NOMO-1 (cell line): ENCODE results near the gene CHN2.
"Not testable (repeated sequence)": the region's sequence is repeated elsewhere in the genome, so short reads cannot be mapped to it uniquely, and the experiment has no call there.

Experiments used
- DNase-seq, 2 experiments: peaks; one replicate each; lab custom pipeline; 2025; ENCODE audit not compliant: unreplicated experiment in 2 of 2; lab: John Stamatoyannopoulos, UW

The CHN2 gene

DNA sequence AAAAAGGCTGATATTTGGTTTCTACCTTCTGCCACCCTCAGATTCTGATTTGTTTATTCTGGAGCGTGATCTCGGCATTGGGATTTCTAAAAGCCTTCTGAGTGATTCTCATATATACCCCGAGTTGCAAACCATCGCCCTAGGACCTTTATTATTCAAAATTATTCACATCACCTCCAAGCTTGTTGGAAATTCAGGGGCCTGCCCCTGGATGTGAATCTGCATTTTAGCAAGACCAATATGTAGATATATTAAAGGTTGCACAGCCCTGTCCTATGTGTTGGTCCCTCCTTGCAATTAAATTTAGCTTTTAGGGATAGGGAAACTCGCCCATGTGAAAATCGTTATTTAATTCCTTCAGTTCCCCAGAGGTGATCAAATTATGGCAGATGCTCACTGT is 9.0 kb upstream of the CHN2 start:
- no peak for DNase-seq

- DNase-seq, result peak; percentile 10 to 13
Measured at GRCh38 chr7:29189743-29190201, 4.8 kb upstream of the CHN2 start.

DNA sequence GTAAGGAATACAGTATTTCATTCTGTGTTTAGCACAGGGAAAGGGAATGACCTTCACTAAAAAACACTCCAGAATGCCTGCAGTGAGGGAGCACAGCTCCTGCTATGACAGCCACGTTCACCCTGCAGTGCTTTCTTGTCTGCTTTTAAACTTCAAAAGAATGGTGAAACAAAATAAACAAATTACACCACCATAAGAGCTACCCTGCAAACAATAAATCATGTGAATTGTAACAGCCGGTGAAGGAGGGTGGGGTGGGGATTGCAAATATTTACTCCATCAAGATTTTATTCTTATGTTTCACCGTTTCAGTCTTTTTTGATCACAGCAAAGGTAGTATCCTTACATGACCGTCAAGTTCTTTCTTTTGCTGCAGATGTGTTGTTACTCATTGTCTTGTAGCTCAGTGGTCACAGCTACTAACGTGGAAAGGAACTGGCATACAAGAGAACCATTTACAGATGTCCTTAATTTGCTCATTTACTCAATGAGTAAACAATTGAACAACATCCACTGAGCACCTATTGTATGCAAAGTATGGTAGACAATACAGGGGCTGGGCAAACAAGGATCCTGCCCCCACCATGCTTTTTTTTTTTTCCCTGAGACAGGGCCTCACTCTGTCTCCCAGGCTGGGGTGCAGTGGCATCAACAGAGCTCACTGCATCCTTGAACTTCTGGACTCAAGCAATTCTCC is 4.1 kb upstream of the CHN2 start:
- DNase-seq, result no peak

DNA sequence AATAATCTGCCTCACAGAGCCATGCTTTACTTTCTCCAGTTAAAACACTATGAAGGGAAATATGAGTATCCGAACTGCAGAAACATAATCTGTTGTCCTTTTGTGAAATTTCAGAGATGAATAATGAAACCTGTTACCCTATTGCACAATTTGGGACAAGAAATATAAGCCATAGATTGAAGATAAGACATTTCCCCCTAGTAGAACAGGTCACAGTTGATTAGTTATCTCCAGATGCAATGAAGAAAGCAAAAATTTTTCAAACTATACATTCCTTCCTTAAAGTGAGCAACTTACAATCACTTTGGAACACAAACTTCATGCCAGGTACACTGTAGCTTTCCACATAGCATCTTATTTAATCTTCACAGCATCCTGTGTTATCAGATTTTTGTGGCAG is 2.3 kb upstream of the CHN2 start:
- DNase-seq, result no peak

DNA sequence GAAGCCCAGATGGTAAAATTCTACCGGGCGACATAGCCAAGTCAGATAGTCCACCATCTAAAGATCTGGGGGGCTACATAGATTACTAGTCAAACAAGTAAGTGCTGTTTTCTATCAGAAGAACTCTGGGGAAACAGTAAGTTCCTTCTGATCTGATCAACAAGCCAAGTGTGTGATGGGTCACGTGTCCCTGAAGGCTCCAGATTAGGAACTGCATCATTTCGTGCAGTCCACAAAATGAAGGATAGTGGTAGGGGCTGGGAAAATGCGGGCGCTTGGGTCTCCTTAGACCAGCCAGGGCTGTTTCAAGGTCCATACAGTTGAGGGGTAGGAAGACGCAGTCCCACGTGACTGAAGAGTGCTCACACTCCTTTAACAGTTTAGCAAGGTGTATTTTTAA is 1.8 kb upstream of the CHN2 start:
- DNase-seq, result no peak

DNA sequence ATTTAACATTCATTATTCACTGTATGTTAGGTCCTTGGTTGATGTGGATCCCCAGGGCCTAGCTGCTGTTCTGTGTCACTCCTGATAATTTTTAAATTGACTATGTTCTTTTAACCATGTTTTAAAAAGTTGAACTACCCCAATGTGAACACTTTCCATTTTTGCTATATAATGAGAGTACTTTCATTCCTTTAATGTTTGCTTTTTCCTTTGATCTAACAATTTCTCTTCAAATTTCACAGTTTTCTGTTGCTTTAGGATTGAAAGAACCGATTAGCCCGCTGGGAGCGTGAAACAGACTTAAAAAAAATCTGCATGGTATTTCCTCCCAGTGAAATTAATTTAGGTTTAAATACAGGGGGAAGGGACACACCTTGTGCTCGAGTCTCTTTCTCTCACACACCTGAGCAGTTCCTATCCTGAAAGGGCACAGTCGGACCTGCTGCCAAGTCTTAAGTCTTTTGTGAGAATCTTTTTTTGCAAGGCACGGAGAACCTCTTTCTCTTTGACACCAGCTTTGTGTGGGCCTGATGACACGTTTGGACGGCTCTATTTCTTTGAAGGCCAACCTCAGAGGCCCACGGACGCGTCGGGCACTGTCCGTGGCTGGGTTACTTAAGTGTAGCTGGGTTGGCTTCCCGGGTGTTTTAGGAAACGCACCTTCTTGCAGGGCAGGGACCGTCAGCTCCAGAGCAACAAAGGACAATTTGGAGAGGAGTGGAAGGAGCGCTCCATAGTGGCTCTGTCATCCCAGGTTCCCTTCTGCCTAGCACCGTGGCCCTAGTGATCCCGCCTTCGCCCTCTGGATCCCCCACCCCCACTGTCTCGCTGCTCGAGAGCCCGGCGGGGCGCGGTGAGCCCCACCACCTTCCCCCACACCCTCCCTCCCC is 1.0 kb upstream of the CHN2 start:
- DNase-seq, result no peak

DNA sequence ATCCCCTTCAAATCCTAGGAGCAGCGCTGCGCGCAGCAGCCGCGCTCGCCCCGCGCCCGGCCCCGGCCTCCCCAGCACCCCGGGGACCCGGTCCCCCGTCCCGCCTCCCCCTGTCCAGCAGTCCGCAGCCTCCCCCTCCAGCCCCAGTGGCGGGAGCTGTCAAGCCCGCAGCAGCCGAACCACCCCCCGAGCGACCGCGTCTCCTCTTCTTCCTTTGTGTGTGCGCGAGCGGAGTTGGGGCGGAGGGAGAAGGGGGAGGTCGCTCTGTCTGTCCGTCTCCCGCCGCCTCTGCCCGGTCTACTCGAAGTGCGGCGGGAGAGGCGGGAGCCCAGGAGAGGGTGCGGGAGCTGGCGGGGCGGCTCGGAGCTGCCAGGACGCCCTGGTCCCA is 375 bp upstream of the CHN2 start:
- DNase-seq, result no peak

- no peak for DNase-seq
Measured at GRCh38 chr7:29196191-29196590, 1.6 kb downstream of the CHN2 start.

DNA sequence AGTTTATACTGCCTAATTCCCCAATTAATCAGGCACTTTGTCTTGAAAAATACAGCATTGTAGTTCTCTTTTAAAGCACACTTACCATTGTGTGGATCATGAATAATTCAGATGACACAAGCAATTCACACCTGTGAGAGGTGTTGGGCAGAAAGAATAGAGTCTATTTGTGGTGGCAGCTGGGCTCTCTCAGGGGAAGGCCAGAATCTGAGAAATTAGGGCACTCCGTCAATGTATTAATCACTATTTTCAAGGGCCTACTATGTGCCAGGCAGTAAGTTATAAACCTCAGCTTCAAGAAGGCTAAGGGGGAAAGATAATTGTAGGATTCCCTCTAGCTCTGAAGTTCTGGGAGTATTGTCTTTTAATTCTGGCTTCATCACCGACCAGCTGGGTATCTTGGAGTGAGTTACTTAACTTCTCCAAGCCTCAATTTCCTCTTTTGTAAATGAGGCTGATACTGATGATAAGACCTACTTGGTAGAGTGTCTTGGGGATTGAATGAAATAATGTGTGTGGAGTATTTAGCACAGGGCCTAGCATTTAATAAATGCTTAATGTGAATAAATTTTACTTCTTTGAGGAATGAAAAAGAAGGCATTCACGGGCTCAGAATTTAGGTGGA is 2.5 kb downstream of the CHN2 start:
- DNase-seq, result peak in 1 of 2 experiments; percentile 10

DNA sequence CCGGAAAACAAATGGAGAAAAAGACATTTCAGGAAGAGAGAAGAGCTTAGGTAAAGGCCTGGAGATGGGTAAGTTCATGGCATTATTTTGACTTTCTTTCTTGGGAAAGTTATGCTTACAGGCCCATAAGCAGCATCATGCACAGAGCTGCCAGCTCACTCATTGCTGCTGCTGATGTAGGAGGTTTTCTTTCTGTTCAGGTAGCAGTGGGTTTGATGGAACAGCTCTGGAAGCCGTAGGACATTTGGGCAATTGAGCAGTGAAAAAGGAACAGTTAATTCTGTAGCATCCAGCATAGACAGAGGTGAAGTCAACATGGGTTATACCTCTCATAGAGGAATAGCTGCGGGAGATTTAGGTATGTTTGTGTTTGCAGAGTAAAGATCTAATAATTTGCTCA is 3.3 kb downstream of the CHN2 start:
- DNase-seq, result no peak

DNA sequence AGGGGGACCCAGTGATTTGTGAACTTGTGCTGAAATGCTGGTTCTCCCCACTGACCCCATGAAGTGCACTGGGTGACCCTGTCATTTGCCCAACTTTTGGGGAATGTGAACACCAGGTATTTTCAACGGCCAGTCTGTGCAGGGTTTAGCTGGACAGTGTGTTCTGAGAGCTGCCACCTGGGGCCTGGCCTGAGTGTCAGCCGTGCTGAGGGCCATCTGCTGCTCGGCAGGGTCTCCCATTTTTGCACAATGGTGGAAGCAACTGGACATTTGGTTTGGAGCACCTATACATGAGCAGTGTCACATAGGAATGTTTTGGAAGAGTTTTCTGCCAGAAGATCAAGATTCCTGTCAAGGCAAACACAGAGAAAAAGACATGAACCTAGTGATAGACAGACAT is 5.2 kb downstream of the CHN2 start:
- no peak for DNase-seq

DNA sequence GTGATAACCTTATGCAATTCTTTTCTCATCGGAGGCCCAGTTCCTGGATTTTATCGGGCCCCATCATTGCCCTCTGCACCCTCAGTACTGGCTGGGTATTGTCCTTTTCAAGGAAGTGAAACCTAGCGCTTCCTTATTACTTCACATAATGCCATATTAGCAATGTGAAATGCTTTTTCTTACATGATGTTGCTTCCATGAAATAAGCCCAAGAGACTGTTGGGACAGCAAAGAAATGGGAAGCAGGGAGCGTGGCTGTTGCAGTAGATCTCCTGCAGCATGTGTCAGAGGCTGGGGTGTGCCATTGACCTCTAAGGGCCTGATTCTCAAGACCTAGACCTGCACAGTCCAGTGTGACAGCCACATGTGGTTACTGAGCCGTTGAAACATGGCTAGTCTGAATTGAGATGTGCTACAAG is 8.1 kb downstream of the CHN2 start:
- DNase-seq, result peak; percentile 89 to 96

DNA sequence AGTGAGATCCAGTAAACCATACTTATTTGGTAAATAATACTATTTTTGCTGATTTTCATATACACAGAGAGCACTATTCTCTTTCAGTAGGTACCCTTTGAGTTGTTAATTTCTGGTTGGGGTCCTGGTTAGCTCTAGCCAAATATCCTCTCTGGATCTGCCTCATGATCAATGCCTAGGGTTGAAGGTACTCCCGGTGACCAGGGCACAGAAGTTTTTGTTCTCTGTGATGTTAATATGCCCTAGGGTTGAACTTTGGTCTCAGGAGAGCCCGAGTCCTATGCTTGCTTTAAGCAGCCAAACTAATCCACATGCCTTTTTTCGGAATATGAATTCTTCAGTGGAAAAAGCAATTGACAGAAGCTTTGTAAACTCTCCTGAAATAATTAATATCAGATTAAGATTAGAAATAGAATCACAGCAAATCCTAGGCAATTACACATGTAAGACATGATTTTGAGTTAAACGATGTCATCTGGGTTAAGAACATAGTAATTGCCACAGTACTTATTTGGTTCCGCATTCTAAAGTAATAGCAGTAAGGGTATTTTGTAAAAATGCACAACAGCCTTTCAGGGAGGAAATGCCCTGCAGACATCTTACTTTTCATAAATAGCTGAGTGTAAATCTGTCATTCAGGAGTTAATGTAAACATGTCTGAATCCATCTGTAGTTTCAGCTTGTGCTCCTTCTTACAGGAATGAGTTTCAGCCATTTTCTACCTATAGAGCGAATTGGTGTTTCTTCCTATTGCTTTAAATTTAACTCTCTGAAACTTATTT is 10.1 kb downstream of the CHN2 start:
- DNase-seq, result peak; percentile 69 to 82

DNA sequence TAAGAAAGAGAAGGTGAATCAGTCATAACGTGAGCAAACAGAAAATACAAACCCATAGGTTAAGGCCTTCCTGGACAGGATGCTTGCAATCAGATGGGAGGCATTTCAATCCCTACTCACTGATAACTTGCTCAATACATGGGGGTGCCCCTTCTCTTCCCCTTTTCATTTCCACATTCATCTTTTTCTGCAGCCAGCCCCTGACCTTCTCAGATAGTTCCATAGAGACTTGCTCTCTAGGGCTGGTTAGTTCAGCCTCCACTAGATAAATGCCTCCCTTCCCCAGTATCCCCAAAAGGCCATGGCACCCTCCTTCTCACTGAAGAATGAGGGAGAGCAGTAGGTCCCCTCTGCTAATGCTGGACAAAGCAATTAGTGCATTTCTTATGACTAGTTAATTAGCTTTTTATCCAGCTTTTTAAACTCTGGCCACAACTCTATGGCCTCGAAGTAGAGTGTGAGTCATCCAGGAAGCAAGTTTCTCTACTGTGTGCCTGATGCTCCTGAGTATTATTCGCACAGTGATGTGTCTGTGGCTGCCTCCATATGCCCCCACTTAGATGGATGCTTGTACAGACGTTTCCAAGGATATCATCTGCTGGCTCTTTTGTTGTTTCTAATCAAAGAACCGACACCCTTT is 12.7 kb downstream of the CHN2 start:
- peak; percentile 44 to 68 for DNase-seq

GRCh38 chr7:29208410-29209250 is 14.1 kb downstream of the CHN2 start:
- DNase-seq, result no peak

DNA sequence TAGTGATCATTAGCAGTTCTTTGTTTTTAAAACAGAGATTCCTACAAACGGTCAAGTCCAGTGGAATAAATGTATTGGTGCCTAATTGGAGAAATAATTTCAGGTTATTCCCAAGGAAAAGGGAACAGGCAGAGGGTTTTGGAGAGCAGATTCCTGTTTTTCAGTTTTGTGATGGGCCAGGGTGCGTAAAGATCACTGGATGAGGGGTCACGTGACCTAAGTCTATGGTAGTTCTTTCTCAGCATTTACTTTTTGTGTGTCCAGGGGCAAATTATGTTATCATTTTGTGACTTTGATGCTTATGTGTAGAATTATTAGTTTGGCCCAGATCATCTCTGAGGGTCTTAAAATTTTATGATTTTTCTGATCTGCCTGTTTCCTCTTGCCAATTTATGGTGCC is 15.2 kb downstream of the CHN2 start:
- DNase-seq, result no peak

- DNase-seq, result not testable (repeated sequence)
Measured at GRCh38 chr7:29212736-29213135, 18.2 kb downstream of the CHN2 start.

GRCh38 chr7:29214056-29214455 is 19.5 kb downstream of the CHN2 start:
- DNase-seq, result no peak

- no peak for DNase-seq
Measured at GRCh38 chr7:29214816-29215215, 20.2 kb downstream of the CHN2 start.
